ENCODE data around the gene RPS6KA5. TPM values are rescaled to one million over a fixed set of nuclear protein-coding genes. Genes with fewer than 3 reads are reported as not detected.
A peak's percentile ranks its signal among the peaks of the same experiment; 100 is the strongest.
"Not testable (repeated sequence)": the region's sequence is repeated elsewhere in the genome, so short reads cannot be mapped to it uniquely, and the experiment has no call there.

The RPS6KA5 gene
- total RNA-seq, 2 donors from 2014 or later, result 22.1 to 23.3 TPM

- ATAC-seq (no peak), DNase-seq (no peak)
- intact Hi-C loops (cut with DNase I, micrococcal nuclease), result no loop called here
Observed at GRCh38 chr14:90830931-90831701, 229.3 kb downstream of the RPS6KA5 start.

- ATAC-seq (no peak), DNase-seq (no peak)
- intact Hi-C loops (cut with DNase I, micrococcal nuclease), result no loop called here
Observed at GRCh38 chr14:90829677-90830076, 230.8 kb downstream of the RPS6KA5 start.

- intact Hi-C loops (cut with DNase I, micrococcal nuclease), result no loop called here
- DNase-seq (peak in 1 of 2 donors; percentile 20), ATAC-seq (peak; percentile 23)
Observed at GRCh38 chr14:90828642-90829487, 231.6 kb downstream of the RPS6KA5 start.

- intact Hi-C loops (cut with DNase I, micrococcal nuclease), result no loop called here
- peak; percentile 100 for ATAC-seq
- DNase-seq, result peak; percentile 92 to 94
Observed at GRCh38 chr14:90827919-90828610, 232.4 kb downstream of the RPS6KA5 start.

- ATAC-seq; intact Hi-C loops (cut with DNase I, micrococcal nuclease); DNase-seq: not testable (repeated sequence)
Observed at GRCh38 chr14:90823542-90823941, 236.9 kb downstream of the RPS6KA5 start.

- intact Hi-C loops (cut with DNase I, micrococcal nuclease), result no loop called here
- ATAC-seq (no peak), DNase-seq (no peak)
Observed at GRCh38 chr14:90820958-90821357, 239.5 kb downstream of the RPS6KA5 start.

GRCh38 chr14:90819734-90820393 lies 240.6 kb downstream of the RPS6KA5 start:
- DNase-seq (no peak), ATAC-seq (peak; percentile 30)
- intact Hi-C loops (cut with DNase I, micrococcal nuclease), result no loop called here

GRCh38 chr14:90818715-90819114 lies 241.7 kb downstream of the RPS6KA5 start:
- DNase-seq (no peak), ATAC-seq (no peak)
- intact Hi-C loops (cut with DNase I, micrococcal nuclease), result no loop called here

GRCh38 chr14:90816681-90817436 lies 243.6 kb downstream of the RPS6KA5 start:
- intact Hi-C loops (cut with DNase I, micrococcal nuclease), result no loop called here
- no peak for DNase-seq
- peak; percentile 6 for ATAC-seq

GRCh38 chr14:90815822-90816662 lies 244.4 kb downstream of the RPS6KA5 start, which contains the start of gene TTC7B:
TTC7B (minus strand) TSS chr14:90816430; CDS start chr14:90816295, 135 bp downstream.
- DNase-seq (peak in 1 of 2 donors; percentile 41), ATAC-seq (peak; percentile 84)
- intact Hi-C loops (cut with DNase I, micrococcal nuclease), result no loop called here

GRCh38 chr14:90815572-90815821 lies 244.9 kb downstream of the RPS6KA5 start:
- DNase-seq (no peak), ATAC-seq (no peak)
- intact Hi-C loops (cut with DNase I, micrococcal nuclease), result no loop called here

- intact Hi-C loops (cut with DNase I, micrococcal nuclease), result no loop called here
- no peak for ATAC-seq
- DNase-seq, result no peak
Observed at GRCh38 chr14:90814806-90815571, 245.5 kb downstream of the RPS6KA5 start.

GRCh38 chr14:90813442-90813841 lies 247.0 kb downstream of the RPS6KA5 start:
- intact Hi-C loops (cut with DNase I, micrococcal nuclease), result no loop called here
- ATAC-seq, result no peak
- no peak for DNase-seq

- intact Hi-C loops (cut with DNase I, micrococcal nuclease), result no loop called here
- ATAC-seq, result no peak
- no peak for DNase-seq
Observed at GRCh38 chr14:90812109-90812508, 248.3 kb downstream of the RPS6KA5 start.

GRCh38 chr14:90811641-90812040 lies 248.8 kb downstream of the RPS6KA5 start:
- intact Hi-C loops (cut with DNase I, micrococcal nuclease), result no loop called here
- DNase-seq, result no peak
- no peak for ATAC-seq

- intact Hi-C loops (cut with DNase I, micrococcal nuclease), result no loop called here
- ATAC-seq (no peak), DNase-seq (no peak)
Observed at GRCh38 chr14:90810806-90811205, 249.6 kb downstream of the RPS6KA5 start.
